H1 (cell line): ENCODE results near the gene PORCN. TPM values are rescaled to one million over a fixed set of nuclear protein-coding genes. Genes with fewer than 3 reads are reported as not detected.

Experiments used
- ATF3 ChIP-seq: IDR thresholded peaks from 2 replicates; pipeline ENCODE4 v1.6.1; 2011; ENCODE audit warnings: low read depth, mild to moderate bottlenecking, low read length; ENCODE audit not compliant: insufficient read depth
- CHD7 ChIP-seq: fragments of 300-600 bp; sonication (generic); IDR thresholded peaks from 2 replicates; pipeline ENCODE4 v1.7.1; 2012; ENCODE audit warnings: low read length, moderate library complexity, mild to moderate bottlenecking, inconsistent platforms; ENCODE audit not compliant: insufficient replicate concordance
- MAFK ChIP-seq: IDR thresholded peaks from 2 replicates; pipeline ENCODE4 v1.6.1; 2012; ENCODE audit warnings: low read depth, mild to moderate bottlenecking, improper control_type of control experiment, low read length
- MAX ChIP-seq: IDR thresholded peaks from 2 replicates; pipeline ENCODE4 v1.6.1; 2012; ENCODE audit warnings: inconsistent platforms
- PHF8 ChIP-seq: fragments of 200-600 bp; sonication (generic); conservative IDR thresholded peaks from 2 replicates; pipeline ENCODE4 v1.7.1; 2012; ENCODE audit warnings: low read depth, mild to moderate bottlenecking, inconsistent platforms, low read length, moderate library complexity
- SIN3A ChIP-seq, 2 experiments: IDR thresholded peaks in 1 of 2; conservative IDR thresholded peaks in 1 of 2; 2 replicates each; pipeline ENCODE4 v1.6.1; 2011 to 2012; ENCODE audit warnings: low read length in 2 of 2, improper control_type of control experiment in 1 of 2, low read depth in 1 of 2, mild to moderate bottlenecking in 1 of 2
- SP1 ChIP-seq: IDR thresholded peaks from 2 replicates; pipeline ENCODE4 v1.6.1; 2011; ENCODE audit warnings: low read depth, low read length
- TAF7 ChIP-seq: optimal IDR thresholded peaks from 2 replicates; pipeline ENCODE3; 2011; ENCODE audit warnings: low read depth, mild to moderate bottlenecking, inconsistent platforms, low read length, moderate library complexity, borderline replicate concordance
- YY1 ChIP-seq: IDR thresholded peaks from 2 replicates; pipeline ENCODE4 v1.6.1; 2011; ENCODE audit warnings: low read depth, mild to moderate bottlenecking, low read length
- polyA plus RNA-seq, 7 experiments: library from polyadenylated mRNA; depleted of rRNA in 3 of 7; stranded (reverse) in 5 of 7; unstranded in 2 of 7; fragments of >200 nt in 5 of 7; fragments of 200-250 nt in 2 of 7; gene quantifications; 1 replicate in 5 of 7; 2 replicates in 1 of 7; 4 replicates in 1 of 7; pipeline versions ENCODE4 v1.2.1 to v1.2.3, GENCODE V29; 2011 to 2013; ENCODE audit warnings: missing spikeins in 2 of 7, mixed read lengths in 2 of 7
- total RNA-seq: library from RNA; stranded (reverse); fragmentation: NEBNext Ultra II Directional; extraction: Animal tissue kit (Norgen Biotek cat#: 25700); gene quantifications from 2 replicates; pipeline ENCODE4 v1.2.1, GENCODE V29; 2021

The PORCN gene
- total and polyA plus RNA-seq, 2 of the 8 experiments (the other 6 are each of a cell fraction or from before 2014, with no cell fraction given), result 14.6 to 34.1 TPM

- TF ChIP-seq CHD7, result no peak
- TF ChIP-seq TAF7, result no peak
- TF ChIP-seq PHF8, result no peak
- no peak for TF ChIP-seq ATF3
- TF ChIP-seq SP1, result no peak
- no peak for TF ChIP-seq YY1
- TF ChIP-seq MAX, result no peak
- TF ChIP-seq SIN3A (conservative IDR thresholded peaks at IDR 0.05 in 1 of 2, IDR thresholded peaks at IDR 0.05 in 1 of 2; ENCODE audit: low read depth in 1 of 2, low read length in 2 of 2), result no peak
- TF ChIP-seq MAFK, result no peak
These were observed 32.5 kb downstream of the PORCN start (continued) for GRCh38 chrX:48541140-48541814.
